C4-2B (cell line): Measurements from ENCODE around the gene BANF1.

Experiments used
- CTCF ChIP-seq: fragments of 450-650 bp; conservative IDR thresholded peaks from 2 replicates; pipeline ENCODE4 v1.5.1; 2017; ENCODE audit warnings: mild to moderate bottlenecking
- ZFX ChIP-seq: fragments of 450-650 bp; IDR thresholded peaks from 2 replicates; pipeline ENCODE4 v1.6.1; 2017

GRCh38 chr11:66042996-66043906 is 40.9 kb downstream of the BANF1 start:
- TF ChIP-seq CTCF (no peak), ZFX (no peak)
